Mucosa of rectum (tissue), 2 donors: Measurements from ENCODE around the gene IKZF2.

Experiments used
- H3K27ac ChIP-seq, 2 donors: one replicate each; pipeline ENCODE4 v1.7.0; 2013; ENCODE audit warnings: inconsistent platforms in 2 of 2, low read depth in 2 of 2, low read length in 2 of 2
- H3K27me3 ChIP-seq, 2 donors: one replicate each; pipeline ENCODE4 v1.7.0; 2013; ENCODE audit warnings: low read length in 2 of 2; ENCODE audit not compliant: control insufficient read depth in 2 of 2, insufficient read depth in 2 of 2
- H3K36me3 ChIP-seq, 2 donors: one replicate each; pipeline ENCODE4 v1.7.0; 2013; ENCODE audit warnings: low read length in 2 of 2; ENCODE audit not compliant: control insufficient read depth in 2 of 2, insufficient read depth in 2 of 2
- H3K4me1 ChIP-seq, 2 donors: one replicate each; pipeline ENCODE4 v1.7.0; 2013; ENCODE audit warnings: low read length in 2 of 2, mild to moderate bottlenecking in 1 of 2; ENCODE audit not compliant: control insufficient read depth in 2 of 2, insufficient read depth in 2 of 2
- H3K4me3 ChIP-seq, 2 donors: one replicate each; pipeline ENCODE4 v1.7.0; 2013; ENCODE audit warnings: low read length in 2 of 2
- H3K9ac ChIP-seq, 2 donors: one replicate each; pipeline ENCODE4 v1.7.0; 2013; ENCODE audit warnings: low read length in 2 of 2, low read depth in 1 of 2, mild to moderate bottlenecking in 1 of 2
- H3K9me3 ChIP-seq, 2 donors: one replicate each; pipeline ENCODE4 v1.7.0; 2013; ENCODE audit warnings: low read length in 2 of 2; ENCODE audit not compliant: control insufficient read depth in 2 of 2
- donor health status: healthy.
- donor health status: Normal muscosa, but diverticular disease.

The IKZF2 gene

DNA sequence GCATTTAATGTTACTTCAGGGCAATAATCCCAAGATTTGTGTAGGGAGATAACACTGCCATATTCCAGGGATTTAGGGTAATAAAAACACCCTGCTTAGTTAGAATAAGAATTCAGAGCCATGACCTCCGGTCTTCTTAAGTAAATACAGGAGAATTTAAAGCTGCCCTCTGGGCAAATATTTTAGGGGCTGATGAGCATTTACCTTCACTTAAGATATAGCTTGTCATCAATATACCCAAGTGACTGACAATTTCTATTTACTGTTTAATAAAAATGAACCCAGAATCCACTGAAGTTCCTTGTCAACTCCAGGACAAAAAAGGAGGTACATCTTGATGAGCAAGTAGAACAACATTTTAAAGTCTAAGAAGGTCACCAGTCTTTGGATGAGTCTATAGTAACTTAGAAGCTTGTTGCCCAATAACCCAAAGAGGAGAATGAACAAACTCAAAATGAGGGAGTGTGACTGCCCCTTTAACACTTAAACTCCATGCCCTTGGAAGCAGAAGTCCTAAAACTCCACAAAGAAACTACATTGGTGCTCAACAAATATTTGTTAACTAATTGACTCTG, 24.3 kb upstream of the IKZF2 start:
- no peaks in the 10 kb centered on the region for H3K36me3 ChIP-seq
- no peak overlapping the region for H3K4me3 ChIP-seq
- H3K27me3 ChIP-seq = no peaks in the 10 kb centered on the region
- no peak overlapping the region for H3K9ac ChIP-seq
- no peak overlapping the region for H3K27ac ChIP-seq
- no peaks in the 10 kb centered on the region for H3K9me3 ChIP-seq
- H3K4me1 ChIP-seq = no peaks in the 10 kb centered on the region

DNA sequence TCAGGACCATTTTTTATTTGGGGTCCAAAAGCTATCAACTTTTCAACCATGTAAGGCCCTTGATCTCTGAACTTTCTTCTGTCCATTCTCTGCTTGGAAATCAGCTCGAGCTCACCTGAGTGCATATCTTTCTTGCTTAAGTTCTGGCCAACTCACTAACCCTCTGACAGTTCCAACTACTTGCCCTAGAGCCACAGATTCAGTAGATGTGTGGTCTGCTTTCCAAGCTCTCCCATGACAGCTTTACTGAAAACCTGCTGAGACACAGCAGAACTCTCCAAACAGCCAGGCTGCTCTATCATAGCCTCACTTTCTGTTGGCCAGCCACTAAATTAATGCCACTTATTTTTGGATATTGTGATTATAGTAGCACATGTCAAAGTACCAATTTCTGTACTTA, 21.2 kb upstream of the IKZF2 start:
- Histone ChIP-seq H3K9me3 (no peaks in the 10 kb centered on the region), H3K36me3 (no peaks in the 10 kb centered on the region), H3K9ac (no peak overlapping the region)

DNA sequence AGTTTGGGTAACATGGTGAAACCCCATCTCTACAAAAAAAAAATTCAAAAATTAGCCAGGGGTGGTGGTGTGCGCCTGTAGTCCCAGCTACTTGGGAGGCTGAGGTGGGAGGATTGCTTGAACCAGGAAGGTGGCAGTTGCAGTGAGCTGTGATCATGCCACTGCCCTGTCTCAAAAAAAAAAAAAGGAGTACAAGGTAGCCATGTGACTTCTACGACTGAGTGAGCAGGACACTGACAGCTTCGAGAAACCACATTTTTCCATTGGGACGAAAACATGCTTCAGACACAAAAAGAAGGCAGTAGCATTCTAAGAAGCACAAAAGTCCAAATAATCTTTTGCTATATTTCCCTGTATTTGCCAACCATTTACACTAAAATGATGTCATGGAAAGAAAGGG, 19.7 kb upstream of the IKZF2 start:
- no peaks in the 10 kb centered on the region for H3K4me1 ChIP-seq
- no peak overlapping the region for H3K4me3 ChIP-seq
- H3K27ac ChIP-seq = no peak overlapping the region
- H3K9ac ChIP-seq = no peak overlapping the region
- no peaks in the 10 kb centered on the region for H3K27me3 ChIP-seq
- H3K36me3 ChIP-seq = no peaks in the 10 kb centered on the region
- H3K9me3 ChIP-seq = no peaks in the 10 kb centered on the region

More for the DNA sequence above, 21.2 kb upstream of the IKZF2 start:
- Histone ChIP-seq H3K27me3 (no peaks in the 10 kb centered on the region), H3K27ac (no peak overlapping the region), H3K4me3 (no peak overlapping the region), H3K4me1 (no peaks in the 10 kb centered on the region)

DNA sequence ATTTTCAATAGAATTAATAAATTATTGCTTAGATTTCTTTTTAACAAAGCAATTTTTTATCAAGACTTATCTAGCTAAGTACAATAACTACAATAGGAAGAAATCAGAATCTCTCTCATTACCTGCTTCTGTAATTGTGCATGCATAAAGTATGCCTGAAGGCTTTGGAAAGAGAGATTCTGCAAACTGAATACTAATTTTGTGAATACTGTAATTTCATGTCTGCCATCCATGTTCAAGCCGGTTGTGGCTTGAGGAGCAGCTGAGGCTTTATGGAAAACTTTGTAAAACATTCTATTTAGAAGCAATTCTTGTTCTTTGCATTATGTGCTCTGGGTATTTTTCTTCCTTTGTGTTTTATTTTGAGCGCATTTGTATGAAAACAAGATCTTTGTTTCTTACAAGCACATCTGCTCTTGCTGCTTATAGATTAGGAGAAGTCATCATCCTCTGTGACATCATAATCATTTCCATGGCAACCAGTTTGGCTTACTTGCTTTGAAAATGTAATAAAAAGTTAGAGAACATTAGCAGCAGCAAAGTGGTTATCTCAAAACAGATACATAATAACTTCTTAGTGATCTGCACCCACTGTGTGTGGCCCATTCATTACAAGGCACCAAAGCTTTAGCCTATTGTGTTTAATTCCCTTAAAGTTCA, 16.0 kb upstream of the IKZF2 start:
- no peak overlapping the region for H3K9ac ChIP-seq
- no peaks in the 10 kb centered on the region for H3K27me3 ChIP-seq
- H3K27ac ChIP-seq = no peak overlapping the region
- no peaks in the 10 kb centered on the region for H3K4me1 ChIP-seq
- H3K4me3 ChIP-seq = no peak overlapping the region
- no peaks in the 10 kb centered on the region for H3K9me3 ChIP-seq
- no peaks in the 10 kb centered on the region for H3K36me3 ChIP-seq

DNA sequence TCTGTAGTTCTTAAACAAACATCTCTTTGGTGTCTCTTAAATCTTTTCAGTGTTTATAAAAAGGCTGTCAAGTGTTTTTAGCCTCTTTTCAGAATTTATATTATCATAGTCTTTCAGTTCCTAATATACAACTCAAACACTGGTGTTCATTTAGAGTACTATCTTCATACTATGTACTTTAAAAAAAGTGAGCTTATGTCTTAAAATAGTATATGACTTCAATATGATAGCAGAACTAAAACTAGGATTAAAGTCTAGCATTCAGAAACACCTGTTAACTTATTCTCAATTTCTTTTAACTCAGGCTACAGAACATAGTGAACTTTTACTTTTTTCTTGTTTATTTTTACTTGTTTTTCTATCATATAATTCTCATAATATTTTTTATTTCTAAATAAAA, 14.7 kb upstream of the IKZF2 start:
- no peak overlapping the region for H3K27ac ChIP-seq

DNA sequence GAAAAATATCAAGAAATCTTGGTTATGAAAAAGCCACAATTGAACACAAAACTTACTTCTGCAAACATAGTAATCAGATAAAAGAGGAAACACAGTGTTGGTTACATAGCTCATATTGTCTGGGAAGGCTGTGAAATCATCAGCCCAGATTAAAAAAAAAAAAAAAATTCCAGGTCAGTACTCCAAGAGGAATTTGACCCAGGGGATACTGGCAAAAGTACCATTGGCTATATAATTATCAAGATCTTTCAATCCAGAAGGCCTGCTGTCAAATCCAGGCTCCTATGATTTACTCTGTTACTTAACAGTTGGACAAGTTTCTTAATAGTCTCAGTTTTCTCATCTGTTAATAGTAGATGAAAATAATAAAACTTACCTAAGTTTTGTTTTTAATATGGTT, 12.9 kb upstream of the IKZF2 start:
- no peaks in the 10 kb centered on the region for H3K27me3 ChIP-seq
- no peak overlapping the region for H3K9ac ChIP-seq
- no peaks in the 10 kb centered on the region for H3K4me1 ChIP-seq
- H3K4me3 ChIP-seq = no peak overlapping the region
- H3K36me3 ChIP-seq = no peaks in the 10 kb centered on the region
- no peaks in the 10 kb centered on the region for H3K9me3 ChIP-seq
- H3K27ac ChIP-seq = no peak overlapping the region

More for the DNA sequence above, 14.7 kb upstream of the IKZF2 start:
- H3K9ac ChIP-seq = no peak overlapping the region
- H3K9me3 ChIP-seq = no peaks in the 10 kb centered on the region
- no peaks in the 10 kb centered on the region for H3K27me3 ChIP-seq
- H3K4me3 ChIP-seq = no peak overlapping the region
- H3K36me3 ChIP-seq = no peaks in the 10 kb centered on the region
- H3K4me1 ChIP-seq = no peaks in the 10 kb centered on the region

DNA sequence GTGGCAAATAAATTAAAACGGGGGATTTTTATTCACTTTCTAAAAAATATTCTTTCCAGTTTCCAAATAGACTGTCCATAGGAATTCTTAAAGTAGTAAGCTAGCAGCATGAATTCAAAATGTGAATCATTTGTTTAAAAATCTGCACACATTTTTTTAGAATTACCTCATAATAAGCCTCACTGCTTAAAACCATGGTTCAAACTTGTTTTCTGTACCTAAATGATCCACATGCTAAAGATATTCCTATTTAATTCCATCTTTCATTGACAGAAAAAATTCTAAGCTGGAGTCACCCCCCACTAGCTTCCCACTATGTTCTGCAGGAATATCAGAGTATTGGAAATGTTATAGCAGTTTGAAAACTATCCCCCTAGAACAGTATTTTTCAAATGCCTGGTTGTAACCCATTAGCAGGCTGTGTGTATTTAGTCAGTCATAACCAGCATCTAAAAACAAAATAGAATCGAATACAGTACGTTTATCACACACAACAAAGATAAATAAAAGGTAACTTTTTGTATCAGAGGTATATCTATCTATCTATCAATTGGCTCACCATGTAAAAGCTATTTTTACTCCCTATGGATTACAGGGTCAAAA, 11.2 kb upstream of the IKZF2 start:
- Histone ChIP-seq H3K27me3 (no peaks in the 10 kb centered on the region), H3K9ac (no peak overlapping the region), H3K4me1 (no peaks in the 10 kb centered on the region), H3K4me3 (no peak overlapping the region), H3K27ac (no peak overlapping the region), H3K36me3 (no peaks in the 10 kb centered on the region), H3K9me3 (no peaks in the 10 kb centered on the region)

DNA sequence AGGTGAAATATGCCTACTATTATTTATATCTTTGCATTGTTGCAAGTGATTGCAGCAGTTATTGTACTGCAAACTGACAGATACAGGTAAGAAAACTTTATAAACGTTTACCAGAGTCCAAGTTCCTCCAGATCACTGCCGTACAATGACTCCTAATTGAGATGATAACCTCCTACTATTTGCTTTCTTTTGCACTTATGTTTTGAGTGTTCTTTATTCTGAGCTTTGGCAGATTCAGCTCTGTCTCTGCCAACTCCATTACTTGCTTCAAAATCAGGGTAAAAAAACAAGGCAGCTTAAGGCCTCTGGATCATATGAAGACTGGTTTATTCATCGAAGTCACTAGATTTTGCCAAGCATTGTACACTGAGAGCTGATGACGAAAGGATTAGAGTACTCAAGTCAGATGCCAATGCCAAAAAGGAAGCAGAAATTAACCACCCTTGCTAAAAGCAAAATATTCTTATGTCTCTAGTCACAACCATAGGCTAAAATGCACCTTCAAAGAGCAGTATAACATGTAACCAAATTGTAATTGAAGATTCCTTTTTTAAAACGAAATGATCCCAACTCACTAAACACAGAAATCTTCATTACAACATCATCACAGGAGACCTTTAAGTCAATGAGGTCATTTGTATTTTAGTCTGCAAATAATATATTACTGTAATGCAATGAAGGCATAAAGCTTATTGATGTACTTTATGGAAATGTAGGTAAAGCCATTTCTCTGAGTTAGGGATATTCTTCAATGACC, 10.5 kb upstream of the IKZF2 start:
- Histone ChIP-seq H3K36me3 (no peaks in the 10 kb centered on the region), H3K27me3 (no peaks in the 10 kb centered on the region), H3K4me1 (no peaks in the 10 kb centered on the region), H3K9me3 (no peaks in the 10 kb centered on the region), H3K4me3 (no peak overlapping the region), H3K9ac (no peak overlapping the region), H3K27ac (no peak overlapping the region)

DNA sequence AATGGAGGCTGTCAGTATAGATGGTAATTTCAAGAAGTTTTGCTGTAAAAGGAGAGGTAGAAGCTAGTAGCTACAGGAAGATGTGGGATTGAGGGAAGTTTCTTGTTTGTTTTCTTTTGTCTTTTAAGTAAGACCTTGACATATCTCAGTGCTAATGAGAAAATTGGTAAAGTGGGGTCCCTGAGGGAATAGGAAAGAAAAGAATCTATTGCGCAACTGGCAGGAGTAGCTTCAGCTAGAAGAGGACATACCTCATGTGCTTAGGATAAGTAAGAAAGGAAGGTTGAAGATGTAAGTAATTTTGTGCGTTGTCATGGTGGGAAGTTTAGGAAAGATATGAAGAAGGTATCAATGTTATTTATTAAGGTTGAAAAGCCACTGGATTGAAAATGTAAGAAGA, 8.4 kb upstream of the IKZF2 start:
- Histone ChIP-seq H3K4me3 (no peak overlapping the region), H3K4me1 (no peaks in the 10 kb centered on the region), H3K27ac (no peak overlapping the region), H3K36me3 (no peaks in the 10 kb centered on the region), H3K27me3 (no peaks in the 10 kb centered on the region), H3K9ac (no peak overlapping the region), H3K9me3 (no peaks in the 10 kb centered on the region)

DNA sequence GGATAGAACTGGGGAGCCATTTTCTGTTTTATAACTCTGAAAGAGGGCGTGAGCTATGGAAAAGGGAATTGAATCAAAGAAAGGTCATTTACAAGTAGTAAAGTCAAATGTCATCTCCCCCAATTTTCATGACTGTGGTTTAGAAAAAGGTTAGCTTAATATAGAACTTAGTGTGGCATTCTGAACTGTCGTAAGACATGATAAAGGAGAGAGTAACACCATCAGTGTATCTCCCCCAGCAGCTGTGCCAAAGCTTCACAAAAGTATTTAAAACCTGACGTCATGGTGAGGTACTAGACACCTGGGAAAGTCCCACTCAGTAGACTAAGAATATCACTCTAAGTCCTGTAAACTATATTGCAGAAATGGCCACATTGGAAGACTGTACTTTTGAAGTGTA, 5.8 kb upstream of the IKZF2 start:
- H3K27ac ChIP-seq = no peak overlapping the region
- no peaks in the 10 kb centered on the region for H3K9me3 ChIP-seq
- H3K9ac ChIP-seq = no peak overlapping the region
- H3K4me1 ChIP-seq = no peaks in the 10 kb centered on the region
- no peaks in the 10 kb centered on the region for H3K36me3 ChIP-seq
- no peaks in the 10 kb centered on the region for H3K27me3 ChIP-seq
- H3K4me3 ChIP-seq = no peak overlapping the region
